HCT116 (cell line): Measurements from ENCODE around the gene ZC3H12D.

Experiments used
- ZFX ChIP-seq: fragments of 450-650 bp; IDR thresholded peaks from 2 replicates; pipeline ENCODE4 v1.6.1; 2017
- TF ChIP-seq, protein P1 (sequence below), 3 experiments: fragments of 200-600 bp in 1 of 3; sonication (generic) in 1 of 3; IDR thresholded peaks in 2 of 3; conservative IDR thresholded peaks in 1 of 3; 2 replicates each; pipeline ENCODE4 v1.5.1; 2012 to 2017; ENCODE audit warnings: low read depth in 2 of 3, low read length in 2 of 3, antibody characterized with exemption in 1 of 3, borderline replicate concordance in 1 of 3, control low read depth in 1 of 3, mild to moderate bottlenecking in 1 of 3, mixed read lengths in 1 of 3, mixed run types in 1 of 3, moderate library complexity in 1 of 3; ENCODE audit not compliant: insufficient read depth in 1 of 3
- TF ChIP-seq, protein P2 (sequence below): IDR thresholded peaks from 2 replicates; pipeline ENCODE4 v1.6.1; 2012

DNA sequence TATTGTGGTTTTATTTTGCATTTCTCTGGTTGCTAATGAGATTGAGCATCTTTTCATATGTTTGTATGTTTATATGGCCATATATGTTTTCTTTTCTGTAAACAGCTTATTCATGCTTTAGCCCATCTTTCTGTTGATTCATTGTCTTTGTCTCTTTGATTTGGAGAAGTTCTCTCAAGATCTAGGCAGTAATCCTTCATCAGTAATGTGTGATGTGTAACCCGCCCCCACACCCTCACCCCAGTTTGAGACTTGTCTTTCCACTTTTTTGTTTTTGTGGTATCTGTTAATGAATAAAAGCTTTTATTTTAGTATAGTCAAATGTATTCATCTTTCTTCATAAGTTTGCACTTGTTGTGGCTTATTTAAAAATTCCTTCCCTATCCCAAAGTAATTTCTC lies 26.0 kb downstream of the ZC3H12D start:
- TF ChIP-seq, protein P1, sequence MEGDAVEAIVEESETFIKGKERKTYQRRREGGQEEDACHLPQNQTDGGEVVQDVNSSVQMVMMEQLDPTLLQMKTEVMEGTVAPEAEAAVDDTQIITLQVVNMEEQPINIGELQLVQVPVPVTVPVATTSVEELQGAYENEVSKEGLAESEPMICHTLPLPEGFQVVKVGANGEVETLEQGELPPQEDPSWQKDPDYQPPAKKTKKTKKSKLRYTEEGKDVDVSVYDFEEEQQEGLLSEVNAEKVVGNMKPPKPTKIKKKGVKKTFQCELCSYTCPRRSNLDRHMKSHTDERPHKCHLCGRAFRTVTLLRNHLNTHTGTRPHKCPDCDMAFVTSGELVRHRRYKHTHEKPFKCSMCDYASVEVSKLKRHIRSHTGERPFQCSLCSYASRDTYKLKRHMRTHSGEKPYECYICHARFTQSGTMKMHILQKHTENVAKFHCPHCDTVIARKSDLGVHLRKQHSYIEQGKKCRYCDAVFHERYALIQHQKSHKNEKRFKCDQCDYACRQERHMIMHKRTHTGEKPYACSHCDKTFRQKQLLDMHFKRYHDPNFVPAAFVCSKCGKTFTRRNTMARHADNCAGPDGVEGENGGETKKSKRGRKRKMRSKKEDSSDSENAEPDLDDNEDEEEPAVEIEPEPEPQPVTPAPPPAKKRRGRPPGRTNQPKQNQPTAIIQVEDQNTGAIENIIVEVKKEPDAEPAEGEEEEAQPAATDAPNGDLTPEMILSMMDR (IDR thresholded peaks at IDR 0.05 in 2 of 3, conservative IDR thresholded peaks at IDR 0.05 in 1 of 3; ENCODE audit: borderline replicate concordance in 1 of 3, insufficient read depth in 1 of 3, low read depth in 2 of 3, low read length in 2 of 3): no peak
- TF ChIP-seq ZFX: no peak
- TF ChIP-seq, protein P2, sequence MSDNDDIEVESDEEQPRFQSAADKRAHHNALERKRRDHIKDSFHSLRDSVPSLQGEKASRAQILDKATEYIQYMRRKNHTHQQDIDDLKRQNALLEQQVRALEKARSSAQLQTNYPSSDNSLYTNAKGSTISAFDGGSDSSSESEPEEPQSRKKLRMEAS: no peak
